Omental fat pad (tissue), 4 donors: ENCODE measurements around the gene NLK. TPM values are rescaled to one million over a fixed set of nuclear protein-coding genes. Genes with fewer than 3 reads are reported as not detected.
"Not testable (repeated sequence)": the region's sequence is repeated elsewhere in the genome, so short reads cannot be mapped to it uniquely, and the experiment has no call there.

ENCODE experiments used
- ATAC-seq: fragments of 150-250 bp; one replicate; pipeline ENCODE4 v1.9.1; 2016; ENCODE audit warnings: mild to moderate bottlenecking, moderate library complexity; ENCODE audit not compliant: low FRiP score
- DNase-seq: peaks from one replicate; pipeline ENCODE4 v3.0.0-alpha.2; 2019; ENCODE audit warnings: low spot score
- total RNA-seq, 4 donors: library from RNA; depleted of rRNA; stranded (reverse); fragments of >200 nt; gene quantifications; one replicate each; pipeline ENCODE4 v1.1.0, GENCODE V29; 2016
- TF ChIP-seq, protein P1 (sequence below), 3 donors: fragments of 450-650 bp; IDR thresholded peaks; one replicate each; pipeline ENCODE4 v1.5.1; 2016 to 2017; ENCODE audit warnings: antibody characterized with exemption in 3 of 3, mild to moderate bottlenecking in 3 of 3, moderate library complexity in 2 of 3

Gene NLK
- total RNA-seq, 4 donors from 2014 or later, result 15.9 to 32.5 (median 25.0) TPM

- TF ChIP-seq, protein P1, sequence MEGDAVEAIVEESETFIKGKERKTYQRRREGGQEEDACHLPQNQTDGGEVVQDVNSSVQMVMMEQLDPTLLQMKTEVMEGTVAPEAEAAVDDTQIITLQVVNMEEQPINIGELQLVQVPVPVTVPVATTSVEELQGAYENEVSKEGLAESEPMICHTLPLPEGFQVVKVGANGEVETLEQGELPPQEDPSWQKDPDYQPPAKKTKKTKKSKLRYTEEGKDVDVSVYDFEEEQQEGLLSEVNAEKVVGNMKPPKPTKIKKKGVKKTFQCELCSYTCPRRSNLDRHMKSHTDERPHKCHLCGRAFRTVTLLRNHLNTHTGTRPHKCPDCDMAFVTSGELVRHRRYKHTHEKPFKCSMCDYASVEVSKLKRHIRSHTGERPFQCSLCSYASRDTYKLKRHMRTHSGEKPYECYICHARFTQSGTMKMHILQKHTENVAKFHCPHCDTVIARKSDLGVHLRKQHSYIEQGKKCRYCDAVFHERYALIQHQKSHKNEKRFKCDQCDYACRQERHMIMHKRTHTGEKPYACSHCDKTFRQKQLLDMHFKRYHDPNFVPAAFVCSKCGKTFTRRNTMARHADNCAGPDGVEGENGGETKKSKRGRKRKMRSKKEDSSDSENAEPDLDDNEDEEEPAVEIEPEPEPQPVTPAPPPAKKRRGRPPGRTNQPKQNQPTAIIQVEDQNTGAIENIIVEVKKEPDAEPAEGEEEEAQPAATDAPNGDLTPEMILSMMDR (IDR thresholded peaks at IDR 0.05), result no peak
- ATAC-seq (no peak), DNase-seq (no peak)
Measured at GRCh38 chr17:28144019-28144418, 101.5 kb downstream of the NLK start.

DNA sequence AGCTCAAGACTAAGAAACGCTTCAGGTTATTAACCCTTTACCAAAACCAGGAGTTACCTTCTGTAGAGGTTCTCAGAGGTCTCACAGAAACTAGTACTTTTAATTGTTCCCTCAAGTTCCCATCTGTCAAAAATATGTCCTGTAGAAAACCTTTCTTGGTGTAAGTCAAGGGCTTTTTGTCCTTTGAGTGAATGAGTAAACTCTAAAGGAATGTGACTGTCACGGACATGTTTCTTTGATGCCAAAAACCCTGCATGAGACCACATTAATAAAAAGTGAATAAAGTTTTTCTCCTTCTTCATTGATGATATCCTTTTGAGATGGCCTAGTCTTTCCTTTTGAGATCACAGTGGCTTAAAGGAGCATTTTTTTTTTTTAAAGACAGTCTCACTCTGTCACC, 102.9 kb downstream of the NLK start:
- DNase-seq (no peak), ATAC-seq (no peak)
- TF ChIP-seq, protein P1 (IDR thresholded peaks at IDR 0.05), result no peak

DNA sequence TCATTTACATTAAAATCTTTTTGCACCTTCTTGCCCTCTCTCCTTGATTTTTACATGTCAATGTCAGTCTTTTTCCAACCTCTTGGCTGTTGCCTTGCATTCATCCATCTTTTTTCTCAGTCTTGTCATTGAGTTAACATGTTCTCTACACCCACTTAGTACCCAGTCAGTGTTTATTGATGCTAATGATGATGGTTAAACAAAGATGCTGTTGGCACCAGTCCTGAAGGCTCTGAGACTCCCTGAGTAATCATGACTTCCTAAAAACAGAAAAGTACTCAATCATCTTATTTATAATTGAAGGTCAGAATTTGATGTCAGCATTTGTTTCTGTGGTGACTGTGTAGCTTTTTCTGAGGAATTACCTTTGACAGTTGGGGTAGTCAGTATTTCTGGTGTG, 104.5 kb downstream of the NLK start:
- DNase-seq (no peak), ATAC-seq (no peak)
- TF ChIP-seq, protein P1 (IDR thresholded peaks at IDR 0.05), result no peak

GRCh38 chr17:28151001-28151400, 108.5 kb downstream of the NLK start:
- TF ChIP-seq, protein P1 (IDR thresholded peaks at IDR 0.05), result no peak
- no peak for ATAC-seq
- DNase-seq, result no peak

- TF ChIP-seq, protein P1 (IDR thresholded peaks at IDR 0.05), result no peak
- DNase-seq, result no peak
- ATAC-seq, result no peak
Measured at GRCh38 chr17:28154214-28154613, 111.7 kb downstream of the NLK start.

DNA sequence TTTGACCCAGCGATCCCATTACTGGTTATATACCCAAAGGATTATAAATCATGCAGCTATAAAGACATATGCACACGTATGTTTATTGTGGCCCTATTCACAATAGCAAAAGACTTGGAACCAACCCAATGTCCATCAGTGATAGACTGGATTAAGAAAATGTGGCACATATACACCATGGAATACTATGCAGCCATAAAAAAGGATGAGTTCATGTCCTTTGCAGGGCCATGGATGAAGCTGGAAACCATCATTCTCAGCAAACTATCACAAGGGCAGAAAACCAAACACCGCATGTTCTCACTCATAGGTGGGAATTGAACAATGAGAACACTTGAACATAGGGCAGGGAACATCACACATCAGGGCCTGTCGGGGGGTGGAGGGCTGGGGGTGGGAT, 112.9 kb downstream of the NLK start:
- DNase-seq, result not testable (repeated sequence)

GRCh38 chr17:28159004-28159403, 116.5 kb downstream of the NLK start:
- ATAC-seq, result no peak
- no peak for DNase-seq
- TF ChIP-seq, protein P1 (IDR thresholded peaks at IDR 0.05), result no peak

More for the DNA sequence above, 112.9 kb downstream of the NLK start:
- not testable (repeated sequence) for ATAC-seq

DNA sequence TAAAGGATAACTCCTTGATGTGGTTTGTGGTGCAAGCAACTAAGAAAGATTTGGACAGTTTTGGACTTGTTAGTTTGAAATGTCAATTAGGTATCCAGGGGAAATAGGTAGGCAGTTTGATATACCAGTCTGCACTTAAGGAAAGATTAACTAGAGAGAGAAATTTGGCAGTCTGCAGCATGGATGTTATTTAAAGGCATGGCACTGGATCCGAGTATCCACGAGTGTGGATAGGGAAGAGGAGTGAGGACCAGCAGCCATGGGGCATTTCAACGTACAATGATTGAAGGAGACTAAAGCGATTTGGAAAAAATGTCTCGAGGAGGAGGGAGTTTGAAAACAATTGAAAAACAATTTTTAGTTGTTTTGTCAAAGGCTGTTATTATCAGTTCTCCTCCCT, 117.4 kb downstream of the NLK start:
- TF ChIP-seq, protein P1 (IDR thresholded peaks at IDR 0.05), result no peak
- DNase-seq, result no peak
- ATAC-seq, result no peak
